ENCODE data around the gene MROH7.

Gene MROH7

GRCh38 chr1:54701066-54701465 lies 59.5 kb downstream of the MROH7 start:
- no peak for DNase-seq

- no peak for DNase-seq
Measured at GRCh38 chr1:54701996-54702395, 60.4 kb downstream of the MROH7 start.

GRCh38 chr1:54703471-54703870 lies 61.9 kb downstream of the MROH7 start:
- no peak for DNase-seq

- DNase-seq, result no peak
Measured at GRCh38 chr1:54705153-54705552, 63.6 kb downstream of the MROH7 start.

GRCh38 chr1:54706419-54706818 lies 64.8 kb downstream of the MROH7 start:
- no peak for DNase-seq

- DNase-seq, result no peak
Measured at GRCh38 chr1:54708385-54708784, 66.8 kb downstream of the MROH7 start.

GRCh38 chr1:54709547-54710292 lies 68.1 kb downstream of the MROH7 start:
- DNase-seq, result no peak

DNA sequence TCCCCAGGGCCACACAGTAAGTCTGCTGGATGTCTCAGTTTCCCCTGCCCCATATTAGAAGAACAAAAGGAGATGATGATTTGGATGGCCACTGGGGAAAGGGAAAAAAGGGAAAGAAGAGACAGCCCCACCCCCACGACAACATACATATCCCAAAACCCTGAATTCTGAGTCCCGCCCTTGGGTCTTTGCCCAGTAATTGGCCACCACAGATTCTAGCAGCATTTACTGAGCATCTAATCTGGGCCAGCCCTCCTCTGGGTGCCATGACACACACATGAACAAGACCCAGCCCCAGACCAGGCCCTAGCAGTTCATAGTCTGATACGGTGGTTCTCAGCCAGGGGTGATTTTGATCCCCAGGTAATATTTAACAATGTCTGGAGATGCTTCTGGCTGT lies 68.8 kb downstream of the MROH7 start:
- DNase-seq, result no peak

GRCh38 chr1:54710841-54711240 lies 69.3 kb downstream of the MROH7 start:
- DNase-seq, result no peak

- no peak for DNase-seq
Measured at GRCh38 chr1:54711536-54711935, 70.0 kb downstream of the MROH7 start.

DNA sequence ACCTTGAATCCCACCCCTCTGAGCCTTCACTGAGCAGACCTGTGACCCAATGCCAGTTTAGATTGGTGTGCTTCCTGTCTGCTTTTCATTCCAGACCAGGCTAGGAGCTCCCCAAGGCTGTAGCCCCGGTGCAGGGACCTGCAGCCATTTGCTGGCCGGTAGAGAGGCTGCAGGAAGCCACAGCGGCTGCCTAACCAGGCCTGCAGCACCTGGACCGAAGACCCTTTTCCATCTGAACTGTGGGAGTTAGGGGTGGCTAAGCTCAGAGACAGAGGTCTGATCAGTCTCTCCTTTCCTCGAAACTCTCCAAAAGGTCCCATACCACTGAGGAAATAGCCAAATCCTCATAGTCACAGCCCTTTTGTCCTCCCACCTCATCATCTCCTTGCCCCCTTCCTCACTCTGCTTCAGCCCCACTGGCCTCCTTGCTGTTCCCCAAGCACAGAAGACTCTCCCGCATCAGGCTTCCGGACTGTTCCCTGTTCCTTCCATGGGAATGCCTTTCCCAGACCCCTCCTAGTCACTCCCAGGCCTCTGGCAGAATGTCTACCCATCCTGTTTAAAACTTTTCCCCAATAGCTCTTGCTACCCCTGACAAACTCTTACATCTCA lies 73.4 kb downstream of the MROH7 start:
- DNase-seq, result no peak

- peak; percentile 64 for DNase-seq
Measured at GRCh38 chr1:54715493-54716298, 74.1 kb downstream of the MROH7 start, which contains the start of gene TTC4. Gene TTC4 (plus strand): TSS chr1:54715861. CDS start chr1:54715909, 48 bp downstream.

GRCh38 chr1:54716299-54717047 lies 74.9 kb downstream of the MROH7 start:
- no peak for DNase-seq

DNA sequence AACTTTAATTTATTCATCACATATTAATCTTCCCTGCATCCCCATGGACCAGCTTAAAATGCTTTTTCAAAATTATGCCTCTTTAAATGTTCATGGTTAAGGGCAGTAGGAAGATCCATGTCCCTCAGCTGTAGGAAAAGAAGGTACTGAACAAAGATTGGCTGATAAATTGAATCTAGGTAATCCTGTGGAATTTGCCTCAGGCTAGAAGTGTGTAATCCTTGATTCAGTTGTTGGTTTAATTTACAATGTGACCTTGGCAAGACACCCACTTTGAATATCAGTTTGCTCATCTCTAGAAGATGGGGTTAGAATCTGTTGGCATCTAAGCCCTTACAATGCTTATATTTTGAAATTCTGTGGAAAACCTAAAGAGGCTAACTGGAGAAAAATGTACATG lies 80.1 kb downstream of the MROH7 start:
- no peak for DNase-seq

- no peak for DNase-seq
Measured at GRCh38 chr1:54723985-54724384, 82.4 kb downstream of the MROH7 start.

DNA sequence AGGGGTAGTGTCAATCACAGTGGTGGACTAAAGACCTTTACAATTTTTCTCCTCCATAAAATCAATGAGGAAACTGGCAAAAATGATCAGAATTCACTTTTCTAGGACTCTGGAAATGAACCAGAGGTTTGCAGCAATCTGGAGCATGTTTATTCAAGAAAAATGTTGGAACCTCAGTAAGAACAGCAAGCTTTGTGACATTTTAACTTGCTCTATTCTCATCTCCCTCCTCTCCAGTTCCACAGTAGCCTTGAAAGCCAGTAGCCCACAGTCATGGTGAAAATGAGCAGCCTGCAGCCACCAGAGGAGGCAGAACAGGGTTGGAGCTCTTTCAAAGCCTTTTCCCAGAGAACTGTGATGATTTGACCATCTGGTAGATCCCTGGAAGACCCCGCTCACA lies 83.2 kb downstream of the MROH7 start:
- no peak for DNase-seq

DNA sequence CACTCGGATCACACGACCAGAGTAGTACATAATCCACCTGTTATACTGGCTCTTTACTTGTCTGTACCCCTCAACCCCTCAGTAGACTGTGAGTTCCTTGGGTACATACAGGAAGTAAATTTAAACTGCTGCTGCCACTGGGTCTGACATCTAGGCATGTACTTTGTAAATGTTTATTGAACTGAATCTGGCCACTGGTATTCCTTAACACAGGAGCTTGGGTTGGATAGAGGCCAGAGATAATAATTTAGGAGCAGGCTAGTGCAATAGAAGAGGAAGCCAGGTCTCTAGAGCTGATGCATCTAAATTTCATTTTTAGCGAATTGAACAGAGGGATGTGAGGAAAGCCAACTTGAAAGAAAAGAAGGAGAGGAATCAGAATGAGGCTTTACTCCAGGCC lies 86.4 kb downstream of the MROH7 start:
- DNase-seq, result no peak

DNA sequence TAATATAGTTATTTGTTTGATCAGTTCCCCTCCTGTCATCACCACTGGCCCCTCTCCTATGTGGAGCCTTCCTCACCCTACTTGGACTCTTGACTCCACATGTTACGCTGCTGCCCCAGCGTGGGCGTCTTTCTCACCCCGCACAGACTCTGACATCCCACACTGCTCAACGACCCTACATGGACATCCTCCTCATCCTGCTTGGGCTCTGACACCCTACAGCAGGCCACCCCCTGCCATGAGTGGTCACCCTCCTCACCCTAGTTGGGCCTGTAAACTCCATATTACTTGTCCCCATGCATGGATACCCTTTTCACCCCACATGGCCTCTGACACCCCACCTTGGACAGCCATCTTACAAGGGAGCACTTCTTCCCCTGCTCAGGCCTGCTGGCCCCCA lies 95.1 kb downstream of the MROH7 start:
- no peak for DNase-seq

DNA sequence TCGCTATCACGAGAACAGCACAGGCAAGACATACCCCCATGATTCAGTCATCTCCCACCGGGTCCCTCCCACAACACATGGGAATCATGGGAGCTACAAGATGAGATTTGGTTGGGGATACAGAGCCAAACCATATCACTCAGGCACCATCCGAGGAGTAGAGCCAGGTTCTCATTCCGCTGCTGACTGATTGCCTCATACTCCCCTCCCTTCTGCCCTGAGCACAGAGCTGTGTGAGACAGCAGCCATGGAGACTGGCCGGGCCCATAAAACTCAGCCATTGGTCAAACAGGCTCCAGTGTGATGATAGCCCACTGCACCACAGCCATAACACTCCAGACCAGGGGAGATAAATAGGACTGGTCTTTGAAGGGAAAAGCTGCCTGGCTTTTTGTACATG lies 96.7 kb downstream of the MROH7 start:
- no peak for DNase-seq

DNA sequence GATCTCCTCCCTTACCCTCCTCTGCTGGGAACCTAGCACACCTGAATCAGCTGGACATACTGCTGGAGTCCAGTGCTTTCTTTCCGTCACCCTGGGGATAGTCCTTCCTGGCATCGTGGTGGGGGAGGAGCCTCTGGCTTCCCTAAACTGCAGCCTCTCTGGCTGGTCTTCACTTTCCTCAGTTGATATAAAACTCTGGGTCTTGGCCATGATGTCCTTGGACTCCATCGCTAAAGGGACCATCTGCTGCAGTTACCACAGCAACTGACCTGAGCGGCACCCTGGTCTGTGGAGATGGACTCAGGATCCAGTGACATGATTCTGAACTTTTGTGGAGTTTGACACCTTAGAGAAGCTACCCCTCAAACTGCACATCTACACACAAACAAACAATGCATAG lies 99.9 kb downstream of the MROH7 start:
- no peak for DNase-seq

DNA sequence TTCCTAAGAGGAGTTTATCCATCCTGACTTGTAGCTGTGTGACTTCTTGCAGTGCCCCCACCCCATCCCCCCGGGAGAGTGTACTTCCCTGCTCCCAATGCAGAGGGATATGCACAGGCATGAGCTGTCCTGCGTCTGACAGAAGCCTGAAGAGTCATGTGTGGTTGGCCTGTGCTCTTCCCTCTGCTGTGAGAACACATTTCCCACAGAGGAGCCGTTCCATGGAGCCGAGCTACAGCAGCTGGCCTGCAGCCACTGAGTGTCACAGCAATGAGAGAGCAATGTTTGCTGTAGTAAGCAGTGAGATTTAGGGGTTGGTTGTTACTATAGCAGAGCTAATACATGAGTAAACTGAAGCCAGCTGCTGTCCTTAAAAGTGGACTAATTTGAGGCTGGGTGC lies 100.7 kb downstream of the MROH7 start:
- no peak for DNase-seq

DNA sequence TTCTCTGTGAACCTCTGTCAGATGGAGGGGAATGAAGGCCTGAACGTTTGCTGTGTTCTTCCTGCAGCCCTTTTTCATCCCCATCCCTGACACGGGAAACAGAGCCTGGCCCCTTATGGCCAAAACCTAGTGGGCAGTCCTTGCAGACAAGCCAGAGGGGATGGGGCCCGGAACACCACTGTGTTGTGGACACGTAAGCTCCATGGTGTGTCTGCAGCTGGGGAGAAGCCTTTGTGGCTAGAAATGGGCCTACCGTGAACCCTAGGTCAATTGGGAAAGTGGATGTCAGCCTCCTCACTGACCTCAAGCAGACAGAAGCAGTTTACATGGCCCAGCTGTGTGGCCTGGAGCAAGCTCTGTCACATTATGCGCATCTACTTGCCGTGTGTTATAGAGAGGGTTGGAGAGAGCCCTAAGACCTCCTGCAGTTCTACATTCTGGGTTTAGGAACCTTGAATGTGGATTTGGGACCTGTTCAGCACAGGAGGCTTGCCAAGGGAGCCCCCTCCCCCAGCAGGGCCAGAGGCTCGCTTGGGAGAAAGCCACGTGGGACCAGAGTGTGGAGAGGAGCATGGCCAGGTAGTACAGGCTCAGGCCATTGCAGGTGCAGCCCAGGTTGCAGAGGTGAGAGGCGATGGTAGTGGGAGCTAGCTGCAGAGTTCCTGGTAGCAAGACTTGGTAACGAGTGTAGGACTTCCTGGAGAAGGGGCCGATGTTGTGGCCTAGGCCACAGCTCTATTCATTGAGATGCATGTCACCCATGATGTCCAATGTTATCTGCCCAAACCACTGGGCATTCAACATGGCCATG lies 102.0 kb downstream of the MROH7 start:
- no peak for DNase-seq

Measured in NCI-H1694 treated with DMSO at 0.1 percent for 48 hours (cell line).